ENCODE measurements around the gene CAPN14. TPM values are rescaled to one million over a fixed set of nuclear protein-coding genes. Genes with fewer than 3 reads are reported as not detected.
"Not testable (repeated sequence)": the region's sequence is repeated elsewhere in the genome, so short reads cannot be mapped to it uniquely, and the experiment has no call there.

Gene CAPN14
- total RNA-seq, 2 experiments from 2014 or later = 0.26 to 0.33 TPM

DNA sequence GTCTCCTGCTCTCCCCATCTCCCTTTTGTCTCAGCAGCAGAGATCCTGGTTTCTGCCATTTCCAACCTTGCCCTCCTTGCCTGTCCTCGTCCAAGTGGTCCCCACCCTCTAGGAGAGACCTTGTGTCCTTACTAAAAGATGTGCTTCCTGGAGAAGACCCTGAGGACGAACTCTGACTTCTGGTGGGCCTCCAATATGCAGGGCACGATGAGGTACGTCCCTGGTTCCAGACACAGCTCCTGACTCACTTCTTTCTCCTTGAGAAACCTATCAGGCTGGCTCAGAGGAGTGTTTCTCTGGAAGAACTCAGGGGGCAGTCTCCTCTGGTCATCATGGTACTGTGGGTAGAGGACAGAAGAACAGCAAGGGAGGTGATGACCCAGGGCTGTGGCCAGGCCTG is 28.2 kb downstream of the CAPN14 start:
- Mint-ChIP-seq H3K27me3 (peaks cover 15% of the 10 kb centered on the region), H3K9me3 (ENCODE audit: low read depth) (no peaks in the 10 kb centered on the region), H3K27ac (no peak overlapping the region), H3K36me3 (no peaks in the 10 kb centered on the region), H3K4me1 (no peaks in the 10 kb centered on the region), H3K4me3 (no peak overlapping the region)
- DNase-seq = peak; percentile 32
- no peak for ATAC-seq
- CTCF ChIA-PET = no interaction called here

DNA sequence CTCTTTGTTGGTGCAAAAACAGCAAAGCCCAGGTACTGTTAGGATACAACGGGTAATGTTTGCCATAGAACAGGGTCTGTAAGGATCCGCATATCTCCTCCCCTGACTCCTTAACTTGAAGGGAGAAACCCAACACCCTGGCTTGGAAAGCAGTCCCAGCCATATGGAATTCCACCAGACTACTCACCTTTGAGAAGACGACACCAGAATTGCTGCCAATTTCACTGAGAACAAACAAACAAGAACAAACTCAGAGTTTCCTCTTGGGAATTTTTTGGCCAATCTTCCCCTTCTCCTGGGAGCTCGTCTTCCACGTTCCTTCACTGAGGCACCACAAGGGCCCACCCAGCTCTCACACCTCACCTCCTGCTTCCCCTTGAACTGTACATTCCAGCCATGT is 29.2 kb downstream of the CAPN14 start:
- Mint-ChIP-seq H3K4me3 (no peak overlapping the region), H3K27me3 (peaks cover 15% of the 10 kb centered on the region), H3K4me1 (no peaks in the 10 kb centered on the region), H3K36me3 (no peaks in the 10 kb centered on the region), H3K9me3 (ENCODE audit: low read depth) (no peaks in the 10 kb centered on the region), H3K27ac (no peak overlapping the region)
- CTCF ChIA-PET = interaction anchor here (1.0 kb wide), 1 partner anchor 20 kb away, joined by 3 read pairs; no protein-coding TSS in a partner anchor
- DNase-seq = peak; percentile 25
- ATAC-seq = no peak

DNA sequence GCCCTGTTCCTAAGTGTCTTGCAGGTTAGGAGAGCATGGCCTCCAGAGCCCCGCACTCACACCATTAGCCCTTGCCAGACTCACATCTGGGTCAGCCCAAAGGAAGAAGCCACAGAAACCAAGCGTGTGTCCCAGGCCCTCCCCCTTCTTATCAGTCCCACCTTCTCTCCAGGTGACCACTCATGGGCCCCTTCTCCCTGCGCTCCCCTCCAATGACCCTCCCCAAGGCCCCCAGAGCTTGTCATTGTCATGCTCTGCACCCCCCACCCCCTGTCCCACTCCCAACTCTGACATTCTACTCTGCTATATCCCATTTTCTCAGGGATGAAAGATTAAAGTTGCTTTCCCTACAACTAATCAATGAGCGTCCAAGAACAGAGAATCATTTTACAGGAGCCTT is 30.1 kb downstream of the CAPN14 start:
- CTCF ChIA-PET = interaction anchor here (1.0 kb wide), 1 partner anchor 19 kb away, joined by 3 read pairs; no protein-coding TSS in a partner anchor
- no peak overlapping the region for H3K4me3 Mint-ChIP-seq
- no peak for ATAC-seq
- no peak overlapping the region for H3K27ac Mint-ChIP-seq
- no peaks in the 10 kb centered on the region for H3K9me3 Mint-ChIP-seq (ENCODE audit: low read depth)
- no peaks in the 10 kb centered on the region for H3K36me3 Mint-ChIP-seq
- peak; percentile 15 for DNase-seq
- H3K27me3 Mint-ChIP-seq = peaks cover 15% of the 10 kb centered on the region
- H3K4me1 Mint-ChIP-seq = no peaks in the 10 kb centered on the region

DNA sequence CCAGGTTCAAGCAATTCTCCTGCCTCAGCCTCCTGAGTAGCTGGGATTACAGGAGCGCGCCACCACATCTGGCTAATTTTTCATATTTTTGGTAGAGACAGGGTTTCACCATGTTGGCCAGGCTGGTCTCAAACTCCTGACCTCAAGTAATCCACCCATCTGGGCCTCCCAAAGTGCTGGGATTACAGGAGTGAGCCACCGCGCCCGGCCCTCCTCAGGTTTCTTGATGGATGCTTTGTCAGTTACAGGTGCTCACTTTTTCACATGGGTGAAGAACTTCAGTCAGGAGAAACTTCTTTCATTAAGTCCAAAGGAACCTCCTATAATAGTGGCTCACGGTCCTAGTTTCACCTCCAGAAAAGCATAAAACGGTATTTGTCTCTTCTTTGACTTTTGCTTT is 33.3 kb downstream of the CAPN14 start:
- DNase-seq; H3K36me3 Mint-ChIP-seq; H3K9me3 Mint-ChIP-seq (ENCODE audit: low read depth); H3K27ac Mint-ChIP-seq; H3K4me1 Mint-ChIP-seq; CTCF ChIA-PET; ATAC-seq; H3K4me3 Mint-ChIP-seq: not testable (repeated sequence)
- H3K27me3 Mint-ChIP-seq = peaks cover 18% of the 10 kb centered on the region

DNA sequence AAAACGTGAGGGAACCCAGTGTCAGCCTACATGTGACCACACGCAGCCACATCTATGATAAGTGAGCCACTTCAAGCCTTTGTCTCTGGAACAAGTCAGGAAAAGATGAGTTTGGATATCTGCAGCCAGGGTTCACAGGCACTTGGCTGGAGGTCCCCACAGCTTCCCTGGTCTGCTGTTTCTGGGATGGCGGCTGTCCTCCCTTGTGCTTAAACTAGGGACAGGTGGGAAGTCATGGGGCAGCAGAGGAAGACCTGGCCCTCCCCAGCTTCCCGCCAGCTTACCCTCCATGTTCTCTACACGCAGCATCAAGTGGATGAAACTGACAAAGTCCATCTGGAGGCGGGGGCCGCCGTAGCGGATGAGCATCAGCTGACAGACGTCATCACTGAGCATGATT is 40.6 kb downstream of the CAPN14 start:
- H3K27me3 Mint-ChIP-seq = peaks cover 6% of the 10 kb centered on the region
- H3K4me3 Mint-ChIP-seq = no peak overlapping the region
- DNase-seq = no peak
- H3K9me3 Mint-ChIP-seq (ENCODE audit: low read depth) = no peaks in the 10 kb centered on the region
- no peaks in the 10 kb centered on the region for H3K36me3 Mint-ChIP-seq
- ATAC-seq = no peak
- peaks cover 3% of the 10 kb centered on the region for H3K4me1 Mint-ChIP-seq
- H3K27ac Mint-ChIP-seq = no peak overlapping the region
- CTCF ChIA-PET = no interaction called here

DNA sequence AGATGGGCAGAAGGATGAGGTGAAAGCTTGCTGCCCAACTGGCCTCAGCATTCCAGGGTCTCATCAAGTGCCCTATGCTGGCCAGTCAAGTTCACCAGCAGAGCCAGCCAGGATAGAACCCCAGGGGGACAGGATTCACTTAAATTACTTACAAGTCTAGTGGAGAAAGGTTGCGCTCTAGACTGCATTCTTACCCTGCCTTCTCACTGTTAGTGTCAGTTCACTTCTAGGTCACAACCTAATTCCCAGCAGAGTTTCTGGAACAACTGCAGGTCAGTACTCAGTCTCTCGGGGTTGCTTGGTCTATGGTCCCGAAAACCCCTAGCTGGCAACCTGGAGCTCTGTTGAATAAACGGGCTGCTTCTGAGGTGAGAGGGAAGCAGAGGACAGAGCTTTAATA is 46.2 kb downstream of the CAPN14 start:
- Mint-ChIP-seq H3K36me3 (no peaks in the 10 kb centered on the region), H3K27me3 (peaks cover 4% of the 10 kb centered on the region), H3K27ac (no peak overlapping the region), H3K4me3 (no peak overlapping the region), H3K4me1 (peaks cover 3% of the 10 kb centered on the region), H3K9me3 (ENCODE audit: low read depth) (no peaks in the 10 kb centered on the region)
- DNase-seq (no peak), ATAC-seq (no peak)
- CTCF ChIA-PET = interaction anchor here (1.2 to 4.8 kb wide), 6 partner anchors 20 to 962 kb away, joined by 3 to 64 read pairs (median 14); no protein-coding TSS in a partner anchor

DNA sequence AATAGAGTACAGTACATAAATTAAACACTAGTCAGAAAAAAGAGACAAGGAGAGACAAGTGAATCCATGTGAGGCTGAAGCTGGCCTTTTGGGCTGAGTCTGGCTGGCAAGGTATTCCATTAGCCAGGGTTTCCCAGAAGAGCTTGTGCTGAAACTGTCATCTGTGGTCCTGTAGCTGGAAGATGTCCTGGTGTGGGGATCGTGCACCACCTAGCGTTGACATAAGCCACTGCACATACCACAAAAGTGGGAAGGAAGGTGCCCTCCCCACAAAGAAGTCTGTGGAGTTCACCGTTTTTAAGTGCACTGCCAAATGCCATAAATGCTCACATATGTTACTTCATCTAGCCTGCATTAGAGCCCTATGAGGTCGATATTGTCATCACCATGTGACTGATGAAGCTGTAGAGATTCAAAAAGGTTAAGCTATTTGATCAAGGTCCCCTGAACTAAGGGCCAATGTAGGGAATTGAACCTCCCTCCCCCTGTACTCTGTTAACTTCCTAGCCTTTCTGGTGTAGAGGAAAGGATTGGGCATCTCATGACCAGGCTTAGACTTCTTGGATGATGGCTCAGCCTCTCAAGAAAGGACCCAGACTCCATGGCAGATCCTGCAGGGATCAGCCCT is 47.1 kb downstream of the CAPN14 start:
- Mint-ChIP-seq H3K27ac (no peak overlapping the region), H3K9me3 (ENCODE audit: low read depth) (no peaks in the 10 kb centered on the region)
- CTCF ChIA-PET = interaction anchor here (0.8 to 4.8 kb wide), 19 partner anchors 10 to 1008 kb away, joined by 3 to 64 read pairs (median 5); partner anchors contain the start of genes EHD3 and GALNT14

DNA sequence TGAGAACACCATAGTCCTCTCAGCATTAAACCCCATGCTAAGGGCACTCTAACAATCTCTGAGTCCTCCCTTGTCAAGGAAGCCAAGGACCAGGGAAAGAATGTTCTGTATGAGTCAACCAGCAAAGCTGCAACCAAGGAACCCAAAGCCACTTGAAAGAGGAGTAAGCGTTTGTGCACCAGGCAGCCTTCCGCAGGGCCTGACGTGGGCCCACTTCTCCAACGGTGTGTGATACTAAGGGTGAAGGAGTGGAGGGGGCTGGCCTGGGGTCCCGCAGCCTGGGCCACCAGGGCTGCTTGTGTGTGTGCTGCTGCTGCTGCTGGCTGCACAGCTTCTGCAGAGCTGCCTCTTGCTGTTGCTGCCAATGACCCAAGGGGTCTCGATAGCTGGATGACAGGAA is 49.0 kb downstream of the CAPN14 start:
- no peak overlapping the region for H3K4me3 Mint-ChIP-seq
- no peaks in the 10 kb centered on the region for H3K9me3 Mint-ChIP-seq (ENCODE audit: low read depth)
- H3K27me3 Mint-ChIP-seq = peaks cover 14% of the 10 kb centered on the region
- CTCF ChIA-PET = interaction anchor here (1.0 to 4.8 kb wide), 4 partner anchors 17 to 456 kb away, joined by 3 to 64 read pairs (median 22); no protein-coding TSS in a partner anchor
- H3K27ac Mint-ChIP-seq = no peak overlapping the region
- DNase-seq (no peak), ATAC-seq (no peak)
- no peaks in the 10 kb centered on the region for H3K36me3 Mint-ChIP-seq
- H3K4me1 Mint-ChIP-seq = peaks cover 8% of the 10 kb centered on the region

More for the DNA sequence above, 47.1 kb downstream of the CAPN14 start:
- Mint-ChIP-seq H3K36me3 (no peaks in the 10 kb centered on the region), H3K4me3 (no peak overlapping the region), H3K4me1 (peaks cover 4% of the 10 kb centered on the region), H3K27me3 (peaks cover 4% of the 10 kb centered on the region)
- ATAC-seq (peak; percentile 86), DNase-seq (peak; percentile 68)

DNA sequence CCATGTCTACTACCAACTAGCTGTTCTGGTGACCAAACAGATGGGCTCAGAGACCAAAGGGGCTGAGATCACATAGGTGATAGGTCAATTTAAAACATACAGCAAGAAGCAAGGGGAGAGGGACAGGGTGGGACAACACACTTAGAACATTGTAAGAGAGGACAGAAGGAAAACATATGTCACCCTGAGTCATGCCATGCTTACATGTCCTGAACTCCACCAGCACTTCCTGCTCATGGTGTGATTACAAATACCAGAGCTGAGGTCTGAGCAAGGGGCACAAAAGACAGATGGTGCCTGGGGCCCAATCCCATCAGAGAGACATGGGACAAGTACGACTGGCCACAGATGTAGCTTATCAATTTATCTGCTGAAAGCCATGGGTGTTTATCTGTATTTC is 50.4 kb downstream of the CAPN14 start:
- no peak overlapping the region for H3K4me3 Mint-ChIP-seq
- H3K9me3 Mint-ChIP-seq (ENCODE audit: low read depth) = no peaks in the 10 kb centered on the region
- CTCF ChIA-PET = interaction anchor here (0.9 to 3.8 kb wide), 2 partner anchors 23 to 455 kb away, joined by 3 to 16 read pairs; no protein-coding TSS in a partner anchor

DNA sequence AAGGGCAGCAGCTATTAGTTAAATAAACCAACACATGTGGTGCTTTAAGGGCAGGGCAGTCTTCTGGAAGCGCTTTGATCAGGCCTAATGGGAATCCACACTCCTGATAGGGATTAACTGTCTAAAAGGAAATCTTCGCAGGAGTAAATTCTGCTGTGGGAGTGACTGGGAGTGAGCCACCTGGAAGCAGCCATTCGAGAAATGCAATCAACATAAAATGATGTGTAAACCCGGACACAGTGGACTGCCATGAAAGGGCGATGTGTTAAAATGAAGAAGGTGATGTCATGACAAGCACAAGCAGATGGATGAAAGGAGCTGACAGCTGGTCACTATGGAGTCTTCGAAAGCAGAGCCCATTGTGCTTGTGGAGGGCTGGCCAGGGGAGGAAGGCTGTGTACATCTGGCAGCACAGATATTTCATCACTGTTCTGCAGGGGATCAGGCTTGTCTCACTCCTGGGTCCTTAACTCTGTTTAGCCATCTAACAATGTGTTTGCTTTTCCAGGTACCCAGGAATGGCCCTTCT is 54.2 kb downstream of the CAPN14 start:
- no peak for DNase-seq
- CTCF ChIA-PET = interaction anchor here (1.5 kb wide), 1 partner anchor 451 kb away, joined by 3 read pairs; no protein-coding TSS in a partner anchor
- no peaks in the 10 kb centered on the region for H3K9me3 Mint-ChIP-seq (ENCODE audit: low read depth)
- H3K4me3 Mint-ChIP-seq = no peak overlapping the region
- no peak overlapping the region for H3K27ac Mint-ChIP-seq
- H3K4me1 Mint-ChIP-seq = peaks cover 5% of the 10 kb centered on the region
- peaks cover 12% of the 10 kb centered on the region for H3K27me3 Mint-ChIP-seq
- no peak for ATAC-seq
- no peaks in the 10 kb centered on the region for H3K36me3 Mint-ChIP-seq

More for the DNA sequence above, 50.4 kb downstream of the CAPN14 start:
- Mint-ChIP-seq H3K27me3 (peaks cover 14% of the 10 kb centered on the region), H3K4me1 (peaks cover 7% of the 10 kb centered on the region), H3K27ac (no peak overlapping the region), H3K36me3 (no peaks in the 10 kb centered on the region)
- ATAC-seq (no peak), DNase-seq (no peak)

DNA sequence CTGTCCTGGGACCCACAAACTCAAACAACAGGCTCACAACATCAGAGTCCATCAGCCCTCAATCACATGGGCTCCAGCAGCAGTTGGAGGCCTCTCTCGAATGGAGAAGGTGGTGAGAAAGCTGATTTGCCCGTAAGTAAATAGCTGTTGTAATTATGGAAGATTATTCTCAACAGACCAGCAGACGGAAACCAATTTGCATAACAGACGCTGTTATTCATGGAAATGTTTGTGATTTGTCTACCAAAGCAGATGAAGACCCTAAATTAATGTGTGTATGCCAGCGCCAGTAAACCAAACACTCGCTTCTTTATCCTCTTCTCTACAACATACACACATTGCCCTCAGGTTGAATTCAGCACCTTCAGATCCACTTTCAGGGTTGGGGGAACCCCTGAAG is 55.7 kb downstream of the CAPN14 start:
- Mint-ChIP-seq H3K4me1 (peaks cover 5% of the 10 kb centered on the region), H3K9me3 (ENCODE audit: low read depth) (no peaks in the 10 kb centered on the region), H3K27ac (no peak overlapping the region), H3K27me3 (peaks cover 21% of the 10 kb centered on the region), H3K36me3 (no peaks in the 10 kb centered on the region), H3K4me3 (no peak overlapping the region)
- no peak for DNase-seq
- ATAC-seq = no peak
- CTCF ChIA-PET = interaction anchor here (1.5 kb wide), 1 partner anchor 450 kb away, joined by 3 read pairs; no protein-coding TSS in a partner anchor

DNA sequence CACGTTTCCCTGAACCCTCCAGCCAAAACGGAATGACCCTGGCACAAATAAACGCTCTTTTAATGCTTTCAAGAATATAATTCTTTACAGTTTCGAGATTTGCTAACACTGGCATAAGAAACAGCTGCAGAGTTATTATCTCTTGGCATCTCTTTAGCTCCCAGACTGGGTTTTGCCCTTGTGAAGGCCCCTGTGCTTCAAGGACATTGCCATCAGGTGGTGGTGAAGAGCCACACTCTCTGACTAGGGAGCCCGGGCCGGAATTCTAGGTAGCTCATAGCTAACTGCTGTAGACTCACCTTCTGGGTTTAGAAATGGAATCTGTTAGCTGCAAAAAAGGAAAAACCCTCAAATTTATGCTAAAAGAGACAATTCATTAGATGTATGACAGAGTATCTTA is 65.8 kb downstream of the CAPN14 start:
- Mint-ChIP-seq H3K4me1 (no peaks in the 10 kb centered on the region), H3K4me3 (no peak overlapping the region), H3K36me3 (no peaks in the 10 kb centered on the region), H3K9me3 (ENCODE audit: low read depth) (no peaks in the 10 kb centered on the region), H3K27me3 (peaks cover 41% of the 10 kb centered on the region), H3K27ac (no peak overlapping the region)
- ATAC-seq = no peak
- CTCF ChIA-PET = interaction anchor here (0.7 to 5.1 kb wide), 3 partner anchors 11 to 22 kb away, joined by 3 to 22 read pairs (median 3); no protein-coding TSS in a partner anchor
- no peak for DNase-seq

DNA sequence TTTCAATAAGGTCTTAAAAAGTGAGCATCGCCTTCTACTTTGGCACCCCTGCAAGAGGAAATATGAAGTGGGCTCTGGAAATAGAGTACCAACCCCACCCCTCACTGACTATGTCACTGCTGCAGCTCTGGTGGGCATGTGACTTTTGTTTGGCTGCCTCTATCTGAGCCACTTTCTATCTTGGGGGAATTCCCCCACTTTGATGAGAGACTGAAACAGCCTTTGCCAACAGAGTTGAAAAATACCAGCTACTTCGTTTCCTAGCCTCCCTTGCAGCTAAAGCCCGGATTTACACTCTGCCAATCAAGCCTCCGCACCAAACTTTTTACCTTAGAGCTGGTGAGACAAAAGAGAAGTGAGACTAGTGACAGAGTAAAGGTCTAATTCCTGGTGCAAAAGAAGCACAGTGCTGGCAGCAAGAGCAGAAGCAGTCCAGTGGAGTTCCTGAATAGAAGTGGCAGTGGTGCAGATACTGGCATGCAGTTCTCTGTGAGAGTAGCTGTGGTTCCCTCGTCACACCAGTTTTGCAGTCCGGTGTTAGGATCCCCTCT is 67.1 kb downstream of the CAPN14 start:
- DNase-seq (no peak), ATAC-seq (no peak)
- CTCF ChIA-PET = interaction anchor here (5.1 kb wide), 1 partner anchor 20 kb away, joined by 22 read pairs; no protein-coding TSS in a partner anchor
- Mint-ChIP-seq H3K9me3 (ENCODE audit: low read depth) (no peaks in the 10 kb centered on the region), H3K4me3 (no peak overlapping the region), H3K27ac (no peak overlapping the region), H3K27me3 (peaks cover 46% of the 10 kb centered on the region), H3K36me3 (no peaks in the 10 kb centered on the region), H3K4me1 (no peaks in the 10 kb centered on the region)

DNA sequence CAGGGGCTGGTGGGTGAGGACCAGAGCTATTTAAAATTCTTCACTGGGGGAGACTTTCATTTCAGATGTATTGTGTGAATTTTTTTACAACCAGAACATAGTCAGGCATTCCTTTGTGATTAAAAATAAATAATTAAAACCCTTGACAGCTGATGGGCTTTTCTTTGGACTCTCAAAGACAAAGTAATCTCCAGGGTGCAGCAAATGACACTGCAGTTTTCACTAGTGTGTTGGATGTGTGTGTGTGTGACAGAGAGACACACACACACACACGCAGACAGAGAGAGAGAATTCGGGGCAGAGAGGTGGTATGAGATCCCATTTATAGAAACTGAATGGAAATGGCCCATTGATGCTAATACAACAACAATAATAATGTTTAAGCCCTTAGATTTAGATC is 68.8 kb downstream of the CAPN14 start:
- Mint-ChIP-seq H3K36me3 (no peaks in the 10 kb centered on the region), H3K9me3 (ENCODE audit: low read depth) (no peaks in the 10 kb centered on the region), H3K4me3 (no peak overlapping the region), H3K4me1 (no peaks in the 10 kb centered on the region), H3K27me3 (peaks cover 51% of the 10 kb centered on the region), H3K27ac (no peak overlapping the region)
- CTCF ChIA-PET = no interaction called here
- DNase-seq (no peak), ATAC-seq (no peak)

All from activated CD8-positive, alpha-beta memory T cell treated with anti-CD3 and anti-CD28 coated beads, Interleukin-2, amount 10 ng/mL, durations not matched to agents 7 days and 5 days (primary cell).